GM23338 (cell line): ENCODE data around the gene UBXN2A. TPM values are rescaled to one million over a fixed set of nuclear protein-coding genes. Genes with fewer than 3 reads are reported as not detected.

Experiments used
- ATAC-seq: fragments of 200-7000 bp; cut with Tn5 transposase; 3 replicates; pipeline ENCODE4 v1.9.1; 2020
- DNase-seq: peaks from one replicate; pipeline ENCODE4 v3.0.0-alpha.2; 2015; ENCODE audit warnings: low spot score
- H2AFZ ChIP-seq: fragments of 200-600 bp; sonication (generic); 2 replicates; pipeline ENCODE4 v1.8.0; 2016; ENCODE audit warnings: antibody characterized with exemption, mild to moderate bottlenecking, moderate library complexity
- H3F3A ChIP-seq: fragments of 200-600 bp; sonication (generic); replicated peaks from 2 replicates; pipeline ENCODE4 v1.8.0; 2017; ENCODE audit warnings: antibody characterized with exemption, mixed run types, low read depth
- H3K27ac ChIP-seq: fragments of 200-600 bp; sonication (generic); 2 replicates; pipeline ENCODE4 v1.6.1; 2016; ENCODE audit warnings: low read depth
- H3K27me3 ChIP-seq: fragments of 200-600 bp; sonication (generic); 2 replicates; pipeline ENCODE4 v1.8.0; 2016; ENCODE audit warnings: mild to moderate bottlenecking, mixed run types, moderate library complexity; ENCODE audit not compliant: insufficient read depth
- H3K36me3 ChIP-seq: fragments of 200-600 bp; sonication (generic); 2 replicates; pipeline ENCODE4 v1.8.0; 2016; ENCODE audit warnings: mild to moderate bottlenecking; ENCODE audit not compliant: insufficient read depth
- H3K4me1 ChIP-seq: fragments of 200-600 bp; sonication (generic); 2 replicates; pipeline ENCODE4 v1.8.0; 2016; ENCODE audit warnings: mild to moderate bottlenecking, moderate library complexity; ENCODE audit not compliant: insufficient read depth
- H3K4me2 ChIP-seq: fragments of 200-600 bp; sonication (generic); 2 replicates; pipeline ENCODE4 v1.7.1; 2017; ENCODE audit warnings: mixed run types
- H3K4me3 ChIP-seq: fragments of 200-600 bp; sonication (generic); 2 replicates; pipeline ENCODE4 v1.6.1; 2016; ENCODE audit warnings: mixed run types
- H3K79me2 ChIP-seq: fragments of 200-600 bp; sonication (generic); replicated peaks from 2 replicates; pipeline ENCODE4 v1.8.0; 2017; ENCODE audit warnings: mild to moderate bottlenecking; ENCODE audit not compliant: insufficient read depth
- H3K9me2 ChIP-seq: fragments of 200-600 bp; sonication (generic); 2 replicates; pipeline ENCODE4 v1.8.0; 2017; ENCODE audit not compliant: insufficient read depth
- H4K20me1 ChIP-seq: fragments of 200-600 bp; sonication (generic); replicated peaks from 2 replicates; pipeline ENCODE4 v1.8.0; 2017; ENCODE audit warnings: mild to moderate bottlenecking; ENCODE audit not compliant: insufficient read depth
- H3K27ac Mint-ChIP-seq: 2 replicates; pipeline ENCODE4 v1.8.0; 2020; ENCODE audit warnings: inconsistent platforms, mild to moderate bottlenecking, moderate library complexity, mixed read lengths
- H3K27me3 Mint-ChIP-seq: 3 replicates; pipeline ENCODE4 v1.8.0; 2022; ENCODE audit warnings: low read depth, mild to moderate bottlenecking, moderate library complexity, mixed read lengths, inconsistent platforms; ENCODE audit not compliant: insufficient read depth, poor library complexity
- H3K36me3 Mint-ChIP-seq: 3 replicates; pipeline ENCODE4 v1.8.0; 2021; ENCODE audit warnings: low read depth, mild to moderate bottlenecking, inconsistent platforms, moderate library complexity, mixed read lengths
- H3K4me1 Mint-ChIP-seq: 3 replicates; pipeline ENCODE4 v1.8.0; 2020; ENCODE audit warnings: mild to moderate bottlenecking, inconsistent platforms, mixed read lengths
- H3K4me3 Mint-ChIP-seq: 3 replicates; pipeline ENCODE4 v1.8.0; 2021; ENCODE audit warnings: moderate library complexity, mild to moderate bottlenecking, inconsistent platforms, mixed read lengths
- H3K9me3 Mint-ChIP-seq: 3 replicates; pipeline ENCODE4 v1.8.0; 2020; ENCODE audit warnings: moderate library complexity, mild to moderate bottlenecking, inconsistent platforms, mixed read lengths
- CREB1 ChIP-seq: fragments of 250-450 bp; sonication (Bioruptor Pico); IDR thresholded peaks from 2 replicates; pipeline ENCODE4 v1.5.0; 2020; ENCODE audit warnings: low read depth, mild to moderate bottlenecking, moderate library complexity
- EZH2phosphoT487 ChIP-seq: fragments of 200-600 bp; sonication (generic); IDR thresholded peaks from one replicate; pipeline ENCODE4 v1.8.1; 2018; ENCODE audit warnings: antibody characterized with exemption; ENCODE audit not compliant: unreplicated experiment
- JUNB ChIP-seq: IDR thresholded peaks from one replicate; pipeline ENCODE4 v1.6.1; 2016; ENCODE audit warnings: antibody characterized with exemption; ENCODE audit not compliant: unreplicated experiment
- NANOG ChIP-seq: IDR thresholded peaks from 2 replicates; pipeline ENCODE4 v1.6.1; 2016; ENCODE audit warnings: antibody characterized with exemption, borderline replicate concordance
- POLR2AphosphoS5 ChIP-seq: IDR thresholded peaks from 2 replicates; pipeline ENCODE4 v1.6.1; 2016; ENCODE audit warnings: antibody characterized with exemption, low read depth
- STAT1 ChIP-seq: IDR thresholded peaks from one replicate; pipeline ENCODE4 v1.6.1; 2016; ENCODE audit warnings: antibody characterized with exemption; ENCODE audit not compliant: unreplicated experiment
- ZNF114 ChIP-seq: fragments of 250-450 bp; sonication (Bioruptor Pico); IDR thresholded peaks from 2 replicates; pipeline ENCODE4 v1.5.0; 2020; ENCODE audit warnings: mild to moderate bottlenecking, moderate library complexity
- ZNF331 ChIP-seq: fragments of 250-450 bp; sonication (Bioruptor Pico); IDR thresholded peaks from 2 replicates; pipeline ENCODE4 v1.5.0; 2020; ENCODE audit warnings: low read depth, mild to moderate bottlenecking, moderate library complexity
- polyA plus RNA-seq: library from polyadenylated mRNA; unstranded; fragments of >200 nt; fragmentation: Nextera tagmentation; extraction: Ambion mirVana; gene quantifications from 2 replicates; pipeline ENCODE4 v1.2.1, GENCODE V29; 2016
- total RNA-seq: library from RNA; depleted of rRNA; stranded (reverse); fragments of >200 nt; shearing (Covaris generic); gene quantifications from 2 replicates; pipeline ENCODE4 v1.2.3, GENCODE V29; 2014
- TF ChIP-seq, protein P1 (sequence below): IDR thresholded peaks from one replicate; pipeline ENCODE4 v1.6.1; 2018; ENCODE audit warnings: antibody characterized with exemption; ENCODE audit not compliant: unreplicated experiment
- TF ChIP-seq, protein P2 (sequence below), 2 experiments: fragments of 200-600 bp in 1 of 2; sonication (generic) in 1 of 2; conservative IDR thresholded peaks; 2 replicates each; pipeline versions ENCODE4 v1.5.1 to v1.6.1; 2016 to 2017; ENCODE audit warnings: antibody characterized with exemption in 2 of 2, low read depth in 2 of 2, mild to moderate bottlenecking in 2 of 2, moderate library complexity in 1 of 2
- TF ChIP-seq, protein P3 (sequence below): IDR thresholded peaks from 2 replicates; pipeline ENCODE4 v1.6.1; 2016; ENCODE audit warnings: antibody characterized with exemption

Gene UBXN2A
- total and polyA plus RNA-seq, 2 experiments from 2014 or later: 11.5 to 12.1 TPM

DNA sequence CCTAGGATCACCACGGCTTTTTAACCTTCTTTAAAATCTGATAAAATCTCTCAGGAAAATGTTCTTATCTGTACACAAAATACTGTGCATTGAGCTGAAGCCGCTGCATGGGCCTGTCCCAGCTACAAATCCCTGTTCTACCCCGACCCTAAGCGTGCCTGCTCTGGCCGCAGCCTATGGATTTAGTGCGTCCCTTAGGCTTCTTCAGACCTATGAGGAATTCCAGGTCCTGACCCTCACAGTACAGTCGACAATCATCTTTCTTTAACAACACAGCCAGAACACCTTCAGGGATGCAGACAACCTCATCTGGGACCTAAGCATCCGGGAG lies 107.4 kb downstream of the UBXN2A start (continued):
- TF ChIP-seq, protein P1, sequence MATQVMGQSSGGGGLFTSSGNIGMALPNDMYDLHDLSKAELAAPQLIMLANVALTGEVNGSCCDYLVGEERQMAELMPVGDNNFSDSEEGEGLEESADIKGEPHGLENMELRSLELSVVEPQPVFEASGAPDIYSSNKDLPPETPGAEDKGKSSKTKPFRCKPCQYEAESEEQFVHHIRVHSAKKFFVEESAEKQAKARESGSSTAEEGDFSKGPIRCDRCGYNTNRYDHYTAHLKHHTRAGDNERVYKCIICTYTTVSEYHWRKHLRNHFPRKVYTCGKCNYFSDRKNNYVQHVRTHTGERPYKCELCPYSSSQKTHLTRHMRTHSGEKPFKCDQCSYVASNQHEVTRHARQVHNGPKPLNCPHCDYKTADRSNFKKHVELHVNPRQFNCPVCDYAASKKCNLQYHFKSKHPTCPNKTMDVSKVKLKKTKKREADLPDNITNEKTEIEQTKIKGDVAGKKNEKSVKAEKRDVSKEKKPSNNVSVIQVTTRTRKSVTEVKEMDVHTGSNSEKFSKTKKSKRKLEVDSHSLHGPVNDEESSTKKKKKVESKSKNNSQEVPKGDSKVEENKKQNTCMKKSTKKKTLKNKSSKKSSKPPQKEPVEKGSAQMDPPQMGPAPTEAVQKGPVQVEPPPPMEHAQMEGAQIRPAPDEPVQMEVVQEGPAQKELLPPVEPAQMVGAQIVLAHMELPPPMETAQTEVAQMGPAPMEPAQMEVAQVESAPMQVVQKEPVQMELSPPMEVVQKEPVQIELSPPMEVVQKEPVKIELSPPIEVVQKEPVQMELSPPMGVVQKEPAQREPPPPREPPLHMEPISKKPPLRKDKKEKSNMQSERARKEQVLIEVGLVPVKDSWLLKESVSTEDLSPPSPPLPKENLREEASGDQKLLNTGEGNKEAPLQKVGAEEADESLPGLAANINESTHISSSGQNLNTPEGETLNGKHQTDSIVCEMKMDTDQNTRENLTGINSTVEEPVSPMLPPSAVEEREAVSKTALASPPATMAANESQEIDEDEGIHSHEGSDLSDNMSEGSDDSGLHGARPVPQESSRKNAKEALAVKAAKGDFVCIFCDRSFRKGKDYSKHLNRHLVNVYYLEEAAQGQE: no peak

DNA sequence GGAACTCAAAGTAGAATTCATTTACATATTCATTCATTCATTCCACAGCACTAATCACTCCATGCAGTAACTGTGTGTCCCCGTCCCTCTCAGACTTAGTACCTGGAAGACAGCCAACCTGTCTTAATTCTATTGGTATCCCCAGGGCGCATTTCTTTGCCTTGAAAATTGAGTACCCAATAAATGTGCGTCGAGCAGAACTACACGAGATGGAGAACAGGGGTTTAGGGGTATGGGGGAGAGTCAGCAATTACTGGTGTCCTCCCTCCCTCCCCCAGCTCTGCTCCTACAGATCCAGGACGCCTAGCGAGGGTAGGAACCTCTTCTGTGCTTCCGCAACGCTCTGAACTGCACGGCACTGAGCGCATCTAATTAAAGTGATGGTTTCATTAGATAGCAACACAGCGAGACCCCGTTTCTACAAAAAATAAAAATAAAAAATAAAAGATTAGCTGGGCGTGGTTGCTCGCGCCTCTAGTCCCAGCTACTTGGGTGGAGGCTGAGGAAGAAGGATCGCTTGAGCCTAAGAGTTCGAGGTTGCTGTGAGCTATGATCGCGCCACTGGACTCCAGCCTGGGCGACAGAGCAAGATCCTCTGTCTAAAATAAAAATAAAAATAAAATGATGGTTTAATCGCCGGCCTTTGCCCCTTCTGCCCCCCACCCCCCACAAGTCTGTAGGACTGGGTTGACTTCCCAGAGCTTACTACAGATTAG lies 108.7 kb downstream of the UBXN2A start:
- H3K4me2 ChIP-seq: peak overlapping the region; percentile 95
- no peaks in the 10 kb centered on the region; the same call in 2 of the 3 replicates for H3K36me3 Mint-ChIP-seq
- peaks cover 7% of the 10 kb centered on the region for H3K27me3 Mint-ChIP-seq
- DNase-seq (peak; percentile 32), ATAC-seq (no peak)
- H4K20me1 ChIP-seq: no peaks in the 10 kb centered on the region; the same call in 1 of the 2 replicates
- H3K36me3 ChIP-seq: no peaks in the 10 kb centered on the region
- no peaks in the 10 kb centered on the region for H3K9me2 ChIP-seq
- no peak overlapping the region; the same call in 2 of the 3 replicates for H3K4me3 Mint-ChIP-seq
- H3K9me3 Mint-ChIP-seq: no peaks in the 10 kb centered on the region
- H2AFZ ChIP-seq: peak overlapping the region; percentile 83
- peaks cover 20% of the 10 kb centered on the region; the same call in 1 of the 2 replicates for H3F3A ChIP-seq
- H3K4me1 Mint-ChIP-seq: peaks cover 22% of the 10 kb centered on the region
- peak overlapping the region; percentile 74; the same call in 1 of the 2 replicates for H3K27ac ChIP-seq
- no peaks in the 10 kb centered on the region for H3K27me3 ChIP-seq
- peaks cover 30% of the 10 kb centered on the region for H3K4me1 ChIP-seq
- H3K27ac Mint-ChIP-seq: no peak overlapping the region
- peaks cover 47% of the 10 kb centered on the region for H3K79me2 ChIP-seq
- peak overlapping the region; percentile 82 for H3K4me3 ChIP-seq
- TF ChIP-seq POLR2AphosphoS5: no peak
- TF ChIP-seq, protein P2, sequence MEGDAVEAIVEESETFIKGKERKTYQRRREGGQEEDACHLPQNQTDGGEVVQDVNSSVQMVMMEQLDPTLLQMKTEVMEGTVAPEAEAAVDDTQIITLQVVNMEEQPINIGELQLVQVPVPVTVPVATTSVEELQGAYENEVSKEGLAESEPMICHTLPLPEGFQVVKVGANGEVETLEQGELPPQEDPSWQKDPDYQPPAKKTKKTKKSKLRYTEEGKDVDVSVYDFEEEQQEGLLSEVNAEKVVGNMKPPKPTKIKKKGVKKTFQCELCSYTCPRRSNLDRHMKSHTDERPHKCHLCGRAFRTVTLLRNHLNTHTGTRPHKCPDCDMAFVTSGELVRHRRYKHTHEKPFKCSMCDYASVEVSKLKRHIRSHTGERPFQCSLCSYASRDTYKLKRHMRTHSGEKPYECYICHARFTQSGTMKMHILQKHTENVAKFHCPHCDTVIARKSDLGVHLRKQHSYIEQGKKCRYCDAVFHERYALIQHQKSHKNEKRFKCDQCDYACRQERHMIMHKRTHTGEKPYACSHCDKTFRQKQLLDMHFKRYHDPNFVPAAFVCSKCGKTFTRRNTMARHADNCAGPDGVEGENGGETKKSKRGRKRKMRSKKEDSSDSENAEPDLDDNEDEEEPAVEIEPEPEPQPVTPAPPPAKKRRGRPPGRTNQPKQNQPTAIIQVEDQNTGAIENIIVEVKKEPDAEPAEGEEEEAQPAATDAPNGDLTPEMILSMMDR (conservative IDR thresholded peaks at IDR 0.05; ENCODE audit: low read depth in 2 of 2): no peak
- TF ChIP-seq, protein P3, sequence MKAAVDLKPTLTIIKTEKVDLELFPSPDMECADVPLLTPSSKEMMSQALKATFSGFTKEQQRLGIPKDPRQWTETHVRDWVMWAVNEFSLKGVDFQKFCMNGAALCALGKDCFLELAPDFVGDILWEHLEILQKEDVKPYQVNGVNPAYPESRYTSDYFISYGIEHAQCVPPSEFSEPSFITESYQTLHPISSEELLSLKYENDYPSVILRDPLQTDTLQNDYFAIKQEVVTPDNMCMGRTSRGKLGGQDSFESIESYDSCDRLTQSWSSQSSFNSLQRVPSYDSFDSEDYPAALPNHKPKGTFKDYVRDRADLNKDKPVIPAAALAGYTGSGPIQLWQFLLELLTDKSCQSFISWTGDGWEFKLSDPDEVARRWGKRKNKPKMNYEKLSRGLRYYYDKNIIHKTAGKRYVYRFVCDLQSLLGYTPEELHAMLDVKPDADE: no peak
- no peak for TF ChIP-seq NANOG
- no peak for TF ChIP-seq ZNF114
- TF ChIP-seq JUNB: no peak
- TF ChIP-seq EZH2phosphoT487: no peak
- no peak for TF ChIP-seq CREB1
- no peak for TF ChIP-seq ZNF331 (CRISPR knock-in tag)
- TF ChIP-seq, protein P1: no peak
- no peak for TF ChIP-seq STAT1
